DMS53 (cell line): ENCODE data around the gene SIT1.
A peak's percentile ranks its signal among the peaks of the same experiment; 100 is the strongest.

Source experiments
- DNase-seq: peaks from one replicate; lab custom pipeline; 2025; lab: John Stamatoyannopoulos, UW

Gene SIT1

GRCh38 chr9:35682520-35683315 is 32.0 kb upstream of the SIT1 start:
- DNase-seq: no peak

- DNase-seq: no peak
Measured at GRCh38 chr9:35682051-35682450, 31.3 kb upstream of the SIT1 start.

DNA sequence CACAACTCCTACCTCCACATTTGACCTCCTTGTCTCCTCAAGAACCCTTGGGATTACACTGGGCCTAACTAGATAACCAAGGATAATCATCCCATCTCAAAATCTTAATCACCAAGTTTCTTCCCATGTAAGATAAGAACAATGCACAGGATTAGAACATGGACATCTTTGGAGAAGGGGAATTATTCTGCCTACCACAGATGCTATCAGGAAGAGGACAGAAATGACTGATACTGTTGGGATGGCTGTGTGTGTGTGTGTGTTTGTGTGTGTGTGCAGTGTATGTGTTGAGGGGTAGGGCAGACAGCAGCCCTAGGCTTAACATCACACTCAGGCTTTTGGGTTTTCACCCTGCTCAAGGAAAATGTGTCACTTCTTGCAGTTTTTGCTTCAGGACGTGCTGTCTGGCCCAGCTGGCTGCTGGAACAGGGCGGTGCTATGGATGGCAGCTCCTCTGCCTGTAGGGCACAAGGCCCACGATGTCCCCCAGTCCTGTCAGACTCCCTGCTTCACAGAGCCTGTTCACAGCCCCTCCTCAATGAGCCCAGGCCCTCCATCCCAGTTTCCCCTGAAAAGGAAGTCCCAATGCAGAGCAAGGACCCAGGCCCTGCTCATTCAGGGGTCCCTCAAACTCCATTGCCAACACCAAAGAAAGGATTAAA is 30.7 kb upstream of the SIT1 start:
- no peak for DNase-seq

DNA sequence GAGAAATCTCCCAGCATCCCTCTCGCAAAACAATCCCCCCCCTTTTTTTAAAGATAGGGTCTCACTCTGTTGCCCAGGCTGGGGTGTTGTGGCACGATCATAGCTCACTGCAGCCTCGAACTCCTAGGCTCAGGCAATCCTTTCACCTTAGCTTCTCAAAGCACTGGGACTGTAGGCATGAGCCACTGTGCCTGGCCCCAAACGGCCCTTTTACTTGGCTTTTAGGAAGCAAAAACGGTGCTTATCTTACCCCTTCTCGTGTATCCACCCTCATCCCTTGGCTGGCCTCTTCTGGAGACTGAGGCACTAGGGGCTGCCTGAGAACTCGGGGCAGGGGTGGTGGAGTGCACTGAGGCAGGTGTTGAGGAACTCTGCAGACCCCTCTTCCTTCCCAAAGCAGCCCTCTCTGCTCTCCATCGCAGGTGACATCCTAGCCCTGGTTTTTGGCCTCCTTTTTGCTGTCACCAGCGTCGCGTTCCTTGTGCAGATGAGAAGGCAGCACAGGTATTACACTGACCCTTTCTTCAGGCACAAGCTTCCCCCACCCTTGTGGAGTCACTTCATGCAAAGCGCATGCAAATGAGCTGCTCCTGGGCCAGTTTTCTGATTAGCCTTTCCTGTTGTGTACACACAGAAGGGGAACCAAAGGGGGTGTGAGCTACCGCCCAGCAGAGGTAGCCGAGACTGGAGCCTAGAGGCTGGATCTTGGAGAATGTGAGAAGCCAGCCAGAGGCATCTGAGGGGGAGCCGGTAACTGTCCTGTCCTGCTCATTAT is 29.8 kb upstream of the SIT1 start:
- DNase-seq: no peak

- no peak for DNase-seq
Measured at GRCh38 chr9:35679766-35680330, 29.1 kb upstream of the SIT1 start.

DNA sequence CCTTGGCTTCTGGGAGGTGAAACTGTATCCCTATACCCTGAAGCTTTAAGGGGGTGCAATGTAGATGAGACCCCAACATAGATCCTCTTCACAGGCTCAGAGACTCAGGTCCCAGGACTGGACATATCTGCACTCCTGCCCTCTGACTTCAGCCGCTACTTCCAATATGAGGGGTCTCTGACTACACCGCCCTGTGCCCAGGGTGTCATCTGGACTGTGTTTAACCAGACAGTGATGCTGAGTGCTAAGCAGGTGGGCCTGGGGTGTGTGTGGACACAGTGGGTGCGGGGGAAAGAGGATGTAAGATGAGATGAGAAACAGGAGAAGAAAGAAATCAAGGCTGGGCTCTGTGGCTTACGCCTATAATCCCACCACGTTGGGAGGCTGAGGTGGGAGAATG is 28.4 kb upstream of the SIT1 start:
- DNase-seq: no peak

GRCh38 chr9:35675732-35676392 is 25.1 kb upstream of the SIT1 start:
- DNase-seq: peak; percentile 38

- DNase-seq: peak; percentile 15
Measured at GRCh38 chr9:35675204-35675603, 24.5 kb upstream of the SIT1 start.

- no peak for DNase-seq
Measured at GRCh38 chr9:35674025-35674361, 23.3 kb upstream of the SIT1 start.

DNA sequence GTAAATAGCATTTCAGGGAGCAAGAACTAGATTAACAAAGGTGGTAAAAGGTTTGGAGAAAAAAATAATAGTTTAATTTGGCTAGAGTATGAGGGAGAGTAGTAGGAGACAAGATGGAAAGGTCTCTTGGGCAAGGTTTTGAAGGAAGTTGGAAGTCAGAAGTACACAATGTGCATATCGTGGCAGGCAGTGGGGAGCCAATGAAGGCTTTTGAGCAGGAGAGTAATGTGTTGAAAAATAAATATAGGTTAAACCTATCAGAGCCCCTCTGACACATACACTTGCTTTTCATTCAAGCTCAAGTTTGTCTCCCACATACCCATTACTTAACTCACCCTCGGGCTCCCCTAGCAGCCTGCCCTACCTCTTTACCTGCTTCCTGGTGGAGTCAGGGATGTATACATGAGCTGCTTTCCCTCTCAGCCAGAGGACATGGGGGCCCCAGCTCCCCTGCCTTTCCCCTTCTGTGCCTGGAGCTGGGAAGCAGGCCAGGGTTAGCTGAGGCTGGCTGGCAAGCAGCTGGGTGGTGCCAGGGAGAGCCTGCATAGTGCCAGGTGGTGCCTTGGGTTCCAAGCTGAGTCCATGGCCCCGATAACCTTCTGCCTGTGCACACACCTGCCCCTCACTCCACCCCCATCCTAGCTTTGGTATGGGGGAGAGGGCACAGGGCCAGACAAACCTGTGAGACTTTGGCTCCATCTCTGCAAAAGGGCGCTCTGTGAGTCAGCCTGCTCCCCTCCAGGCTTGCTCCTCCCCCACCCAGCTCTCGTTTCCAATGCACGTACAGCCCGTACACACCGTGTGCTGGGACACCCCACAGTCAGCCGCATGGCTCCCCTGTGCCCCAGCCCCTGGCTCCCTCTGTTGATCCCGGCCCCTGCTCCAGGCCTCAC is 22.6 kb upstream of the SIT1 start, which contains the start of gene CA9:
Gene CA9, plus strand, starts transcription at position 797 of the 893 bp plus-strand sequence. Its CDS starts 32 bp downstream, at position 829.
- DNase-seq: peak; percentile 53

- DNase-seq: peak; percentile 93
Measured at GRCh38 chr9:35669331-35670145, 18.8 kb upstream of the SIT1 start.

GRCh38 chr9:35667939-35668338 is 17.2 kb upstream of the SIT1 start:
- no peak for DNase-seq

- no peak for DNase-seq
Measured at GRCh38 chr9:35666549-35666948, 15.8 kb upstream of the SIT1 start.

DNA sequence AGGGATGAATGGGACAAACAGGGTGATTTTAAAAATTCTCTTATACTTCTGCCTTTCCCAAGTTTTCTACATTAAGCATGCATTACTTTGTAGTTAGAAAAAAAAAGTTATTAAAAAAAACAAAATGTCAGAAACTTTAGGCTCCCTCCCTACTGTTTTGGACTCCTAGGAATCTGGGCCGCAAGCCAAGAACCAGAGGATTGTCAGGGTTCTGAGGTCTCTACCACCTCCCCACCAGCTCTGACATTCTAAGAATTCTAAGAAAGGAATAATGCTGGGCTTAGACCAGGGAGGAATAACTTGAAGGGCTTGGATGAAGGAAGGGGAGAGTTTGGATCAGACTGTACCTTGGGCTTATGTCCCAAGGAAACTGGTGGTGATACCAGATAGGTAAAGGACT is 15.3 kb upstream of the SIT1 start:
- no peak for DNase-seq

GRCh38 chr9:35665471-35665818 is 14.7 kb upstream of the SIT1 start:
- no peak for DNase-seq

DNA sequence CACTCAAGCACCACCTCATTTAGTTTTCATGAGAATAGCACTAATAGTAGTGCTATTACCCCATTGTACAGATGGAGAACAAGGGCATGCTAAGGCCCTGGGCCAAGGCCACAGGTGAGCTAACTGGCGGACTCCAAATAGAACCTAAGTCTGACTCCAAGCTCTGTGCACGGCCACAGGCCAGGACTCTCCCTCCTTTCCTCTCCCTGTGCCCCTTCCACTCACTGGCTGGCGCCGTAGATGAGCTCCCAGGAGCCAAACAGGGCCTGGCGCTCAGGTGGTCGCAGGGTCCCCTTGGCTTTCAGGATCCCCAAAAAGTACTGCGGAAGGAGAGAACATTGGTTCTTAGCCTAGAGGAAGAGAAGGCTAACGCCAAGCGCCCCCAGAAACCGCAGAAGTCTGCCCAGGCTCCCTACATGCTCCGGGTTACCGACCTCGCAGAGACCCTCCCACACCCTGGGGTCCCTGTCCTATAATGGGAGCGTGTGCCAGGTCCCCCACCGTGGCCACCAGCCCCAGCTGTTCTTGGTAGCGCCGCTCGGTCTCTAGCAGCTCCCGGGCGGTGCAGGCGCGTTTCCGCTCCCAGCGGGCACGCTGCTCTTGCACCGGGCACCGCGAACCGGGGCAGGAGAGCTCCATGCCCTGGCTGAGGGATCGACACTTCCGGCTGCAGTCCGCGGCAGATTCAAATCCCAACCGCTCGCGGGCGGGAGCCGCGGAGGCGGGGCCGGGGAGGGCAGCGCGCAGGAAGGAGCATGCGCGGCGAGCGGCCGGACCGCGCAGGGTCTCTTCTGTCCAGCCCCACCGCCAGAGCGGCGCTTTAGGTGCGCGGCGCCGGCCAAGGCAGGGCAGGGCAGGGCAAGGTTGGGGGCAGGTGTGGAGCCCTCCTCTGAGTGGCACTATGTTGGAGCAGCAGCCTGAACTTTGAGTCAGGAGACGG is 14.1 kb upstream of the SIT1 start, which contains the start of gene ARHGEF39:
Gene ARHGEF39, minus strand, starts transcription at position 665 of the 940 bp plus-strand sequence. Its CDS starts 26 bp downstream, at position 639.
- peak; percentile 93 for DNase-seq

DNA sequence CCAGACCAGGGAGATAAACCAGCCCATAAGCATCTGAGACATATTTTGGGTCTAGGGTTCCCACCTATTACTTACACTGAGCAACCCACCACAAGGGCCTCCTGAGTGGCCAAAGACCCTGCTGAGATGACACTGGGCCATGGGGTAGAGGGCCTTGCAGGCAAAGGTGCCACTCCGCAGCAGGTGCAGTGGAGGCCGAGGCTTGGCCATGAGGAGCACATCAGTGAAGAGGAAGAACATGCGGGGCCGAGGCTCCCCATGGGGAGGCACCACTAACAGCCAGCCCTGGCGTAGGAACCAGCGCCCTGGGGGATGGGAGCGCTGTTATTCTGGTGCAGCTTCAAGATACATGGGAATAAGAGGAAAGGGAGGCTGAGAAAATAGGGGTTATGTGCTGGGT is 11.7 kb upstream of the SIT1 start:
- no peak for DNase-seq

GRCh38 chr9:35661756-35662350 is 11.1 kb upstream of the SIT1 start:
- DNase-seq: no peak
